ENCODE data around the gene C15orf39. TPM values are rescaled to one million over a fixed set of nuclear protein-coding genes. Genes with fewer than 3 reads are reported as not detected.

C15orf39 gene
- total and polyA plus RNA-seq, 2 experiments from 2014 or later, result 5.1 to 12.5 TPM

DNA sequence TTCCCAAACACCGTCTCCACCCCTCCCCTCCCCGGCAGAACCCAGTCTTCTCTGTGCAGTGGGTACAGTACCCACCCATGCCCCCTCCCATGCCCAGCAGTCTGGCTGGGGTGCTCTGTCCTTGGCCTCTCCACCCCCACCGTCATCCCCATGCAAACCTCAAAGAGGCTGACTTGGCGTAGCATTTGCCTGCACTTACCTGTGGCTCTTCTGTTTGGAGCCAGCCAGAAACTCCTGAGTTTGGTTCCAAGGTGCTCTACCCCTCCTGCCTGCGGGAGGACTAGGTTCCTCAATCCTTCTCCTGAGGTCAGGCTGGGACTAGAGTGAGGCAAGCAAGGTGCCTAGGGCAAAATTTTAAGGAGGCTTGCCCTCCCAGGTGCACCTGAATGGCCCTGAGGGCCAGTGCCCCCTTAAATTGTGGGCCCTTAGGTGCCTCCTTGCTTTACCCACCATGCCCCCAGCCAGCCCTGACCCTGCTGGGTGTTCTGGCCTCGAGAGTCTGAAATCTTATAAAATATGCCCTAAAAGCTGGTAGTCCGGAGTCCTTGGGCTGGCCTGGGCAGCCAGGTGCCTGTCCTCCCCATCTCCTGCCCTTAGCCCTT is 47.1 kb upstream of the C15orf39 start:
- Histone ChIP-seq H3F3A (ENCODE audit: insufficient read depth) (peaks cover 10% of the 10 kb centered on the region; the same call in 1 of the 2 replicates), H3K9ac (no peak overlapping the region), H3K9me3 (ENCODE audit: low read depth) (no peaks in the 10 kb centered on the region), H3K4me1 (ENCODE audit: insufficient read depth) (peaks cover 10% of the 10 kb centered on the region), H4K20me1 (ENCODE audit: insufficient read depth) (no peaks in the 10 kb centered on the region), H3K27me3 (replicated peaks; ENCODE audit: insufficient read depth) (no peaks in the 10 kb centered on the region), H3K4me2 (ENCODE audit: unreplicated experiment) (no peak overlapping the region), H3K9me2 (ENCODE audit: insufficient read depth) (no peaks in the 10 kb centered on the region), H3K79me2 (ENCODE audit: insufficient read depth) (no peaks in the 10 kb centered on the region), H2AFZ (no peak overlapping the region), H3K27ac (no peak overlapping the region), H3K4me3 (no peak overlapping the region), H3K36me3 (ENCODE audit: low read depth) (no peaks in the 10 kb centered on the region)
- DNase-seq, result no peak
- in situ Hi-C loops (cut with MboI), result no loop called here
- 77 to 78% methylated on average over 5 to 7 of the region's 7 CpGs for WGBS, 2 experiments (ENCODE audit: low coverage in 1 of 2, low lambda C conversion rate in 2 of 2, missing lambda C conversion rate in 2 of 2)
- no peak for TF ChIP-seq EZH2 (IDR thresholded peaks at IDR 0.05; ENCODE audit: insufficient read depth, poor library complexity, severe bottlenecking)
- TF ChIP-seq EZH2phosphoT487 (IDR thresholded peaks at IDR 0.05; ENCODE audit: insufficient read depth, low read depth), result no peak

- DNase-seq, result no peak
- Histone ChIP-seq H4K20me1 (ENCODE audit: insufficient read depth) (no peaks in the 10 kb centered on the region), H3K9me3 (ENCODE audit: low read depth) (no peaks in the 10 kb centered on the region), H3K27me3 (replicated peaks; ENCODE audit: insufficient read depth) (no peaks in the 10 kb centered on the region), H3K4me3 (no peak overlapping the region), H3K27ac (no peak overlapping the region), H3K79me2 (ENCODE audit: insufficient read depth) (no peaks in the 10 kb centered on the region), H3K4me2 (ENCODE audit: unreplicated experiment) (no peak overlapping the region), H3K9me2 (ENCODE audit: insufficient read depth) (no peaks in the 10 kb centered on the region), H3K9ac (no peak overlapping the region), H2AFZ (no peak overlapping the region), H3K36me3 (ENCODE audit: low read depth) (no peaks in the 10 kb centered on the region), H3K4me1 (ENCODE audit: insufficient read depth) (no peaks in the 10 kb centered on the region), H3F3A (ENCODE audit: insufficient read depth) (no peaks in the 10 kb centered on the region)
- WGBS, 2 experiments (ENCODE audit: low coverage in 1 of 2, low lambda C conversion rate in 2 of 2, missing lambda C conversion rate in 2 of 2), result 67 to 70% methylated on average over 12 of the region's 12 CpGs
- in situ Hi-C loops (cut with MboI), result no loop called here
- no peak for TF ChIP-seq EZH2phosphoT487 (IDR thresholded peaks at IDR 0.05; ENCODE audit: insufficient read depth, low read depth)
- no peak for TF ChIP-seq EZH2 (IDR thresholded peaks at IDR 0.05; ENCODE audit: insufficient read depth, poor library complexity, severe bottlenecking)
Measured at GRCh38 chr15:75156326-75157215, 45.1 kb upstream of the C15orf39 start.

- no peak for DNase-seq
- H3K4me2 ChIP-seq (ENCODE audit: unreplicated experiment), result no peak overlapping the region
- 83 to 85% methylated on average over 6 to 7 of the region's 7 CpGs for WGBS, 2 experiments (ENCODE audit: low coverage in 1 of 2, low lambda C conversion rate in 2 of 2, missing lambda C conversion rate in 2 of 2)
- no peaks in the 10 kb centered on the region for H3K36me3 ChIP-seq (ENCODE audit: low read depth)
- TF ChIP-seq EZH2phosphoT487 (IDR thresholded peaks at IDR 0.05; ENCODE audit: insufficient read depth, low read depth) (no peak), EZH2 (IDR thresholded peaks at IDR 0.05; ENCODE audit: insufficient read depth, poor library complexity, severe bottlenecking) (no peak)
- H3F3A ChIP-seq (ENCODE audit: insufficient read depth), result no peaks in the 10 kb centered on the region
- H3K9me2 ChIP-seq (ENCODE audit: insufficient read depth), result no peaks in the 10 kb centered on the region
- no peak overlapping the region for H3K9ac ChIP-seq
- no peaks in the 10 kb centered on the region for H3K79me2 ChIP-seq (ENCODE audit: insufficient read depth)
- H2AFZ ChIP-seq, result no peak overlapping the region
- no peaks in the 10 kb centered on the region for H3K27me3 ChIP-seq (replicated peaks; ENCODE audit: insufficient read depth)
- no peak overlapping the region for H3K4me3 ChIP-seq
- in situ Hi-C loops (cut with MboI), result no loop called here
- no peaks in the 10 kb centered on the region for H3K4me1 ChIP-seq (ENCODE audit: insufficient read depth)
- no peaks in the 10 kb centered on the region for H3K9me3 ChIP-seq (ENCODE audit: low read depth)
- no peaks in the 10 kb centered on the region for H4K20me1 ChIP-seq (ENCODE audit: insufficient read depth)
- H3K27ac ChIP-seq, result no peak overlapping the region
Measured at GRCh38 chr15:75158402-75158801, 43.3 kb upstream of the C15orf39 start.

GRCh38 chr15:75159244-75159643 is 42.4 kb upstream of the C15orf39 start:
- Histone ChIP-seq H2AFZ (no peak overlapping the region), H3K9me2 (ENCODE audit: insufficient read depth) (no peaks in the 10 kb centered on the region), H3K9ac (no peak overlapping the region), H3K4me1 (ENCODE audit: insufficient read depth) (no peaks in the 10 kb centered on the region), H3K27ac (no peak overlapping the region), H3K4me3 (no peak overlapping the region), H3K4me2 (ENCODE audit: unreplicated experiment) (no peak overlapping the region), H4K20me1 (ENCODE audit: insufficient read depth) (no peaks in the 10 kb centered on the region), H3K27me3 (replicated peaks; ENCODE audit: insufficient read depth) (no peaks in the 10 kb centered on the region), H3K79me2 (ENCODE audit: insufficient read depth) (no peaks in the 10 kb centered on the region), H3K9me3 (ENCODE audit: low read depth) (no peaks in the 10 kb centered on the region), H3K36me3 (ENCODE audit: low read depth) (no peaks in the 10 kb centered on the region), H3F3A (ENCODE audit: insufficient read depth) (no peaks in the 10 kb centered on the region)
- in situ Hi-C loops (cut with MboI), result no loop called here
- DNase-seq, result no peak
- no peak for TF ChIP-seq EZH2phosphoT487 (IDR thresholded peaks at IDR 0.05; ENCODE audit: insufficient read depth, low read depth)
- TF ChIP-seq EZH2 (IDR thresholded peaks at IDR 0.05; ENCODE audit: insufficient read depth, poor library complexity, severe bottlenecking), result no peak
- WGBS, 2 experiments (ENCODE audit: low coverage in 1 of 2, low lambda C conversion rate in 2 of 2, missing lambda C conversion rate in 2 of 2), result 45 to 58% methylated on average over 1 of the region's 1 CpG

All from GM23248 (cell line).